Suprapubic skin (tissue), 4 donors: ENCODE results near the gene BRIP1. TPM values are rescaled to one million over a fixed set of nuclear protein-coding genes. Genes with fewer than 3 reads are reported as not detected.

ENCODE experiments used
- DNase-seq, 2 donors: peaks; one replicate each; pipeline ENCODE4 v3.0.0-alpha.2; 2019; ENCODE audit warnings: low spot score in 2 of 2
- H3K27ac ChIP-seq: fragments of 200-600 bp; sonication (generic); one replicate; pipeline ENCODE4 v1.5.1; 2019
- H3K27me3 ChIP-seq: fragments of 200-600 bp; sonication (generic); one replicate; pipeline ENCODE4 v1.5.1; 2019
- H3K36me3 ChIP-seq: fragments of 200-600 bp; sonication (generic); one replicate; pipeline ENCODE4 v1.5.1; 2019
- H3K4me1 ChIP-seq: fragments of 200-600 bp; sonication (generic); one replicate; pipeline ENCODE4 v1.5.1; 2019
- H3K4me3 ChIP-seq: fragments of 200-600 bp; sonication (generic); one replicate; pipeline ENCODE4 v1.5.1; 2019; ENCODE audit warnings: mild to moderate bottlenecking
- H3K9me3 ChIP-seq: fragments of 200-600 bp; sonication (generic); one replicate; pipeline ENCODE4 v1.5.1; 2019
- CTCF ChIP-seq, 2 donors: fragments of 200-600 bp in 1 of 2; fragments of 450-650 bp in 1 of 2; sonication (generic) in 1 of 2; IDR thresholded peaks; one replicate each; pipeline ENCODE4 v1.5.1; 2016 to 2019; ENCODE audit warnings: antibody characterized with exemption in 2 of 2, mild to moderate bottlenecking in 1 of 2, moderate library complexity in 1 of 2
- EP300 ChIP-seq: sonication (generic); formaldehyde crosslinking; IDR thresholded peaks from one replicate; pipeline ENCODE4 v1.6.1; 2017; ENCODE audit warnings: antibody characterized with exemption
- POLR2A ChIP-seq, 2 donors: fragments of 450-650 bp; IDR thresholded peaks; one replicate each; pipeline ENCODE4 v1.6.1; 2017; ENCODE audit warnings: antibody characterized with exemption in 2 of 2, mild to moderate bottlenecking in 2 of 2, moderate library complexity in 2 of 2
- POLR2AphosphoS5 ChIP-seq, 3 donors: sonication (generic); formaldehyde crosslinking; IDR thresholded peaks; one replicate each; pipeline ENCODE4 v1.6.1; 2017; ENCODE audit warnings: antibody characterized with exemption in 3 of 3
- WGBS: methylation state at CpG from one replicate; pipeline ENCODE4 v1.1.5; 2018; 5-methylcytosine and 5-hydroxymethylcytosine counted together
- total RNA-seq, 4 donors: library from RNA; depleted of rRNA; stranded (reverse); fragments of >200 nt; gene quantifications; one replicate each; pipeline ENCODE4 v1.1.0, GENCODE V29; 2016

Gene BRIP1
- total RNA-seq, 4 donors from 2014 or later: 0.60 to 5.1 (median 1.8) TPM

GRCh38 chr17:61735807-61736206 is 127.5 kb downstream of the BRIP1 start:
- Histone ChIP-seq H3K36me3 (no peaks in the 10 kb centered on the region), H3K4me1 (no peaks in the 10 kb centered on the region), H3K9me3 (no peaks in the 10 kb centered on the region), H3K27me3 (no peaks in the 10 kb centered on the region), H3K4me3 (no peak overlapping the region), H3K27ac (no peak overlapping the region)
- TF ChIP-seq POLR2A (IDR thresholded peaks at IDR 0.05): no peak
- no peak for TF ChIP-seq EP300
- no peak for TF ChIP-seq CTCF (IDR thresholded peaks at IDR 0.05)
- no peak for TF ChIP-seq POLR2AphosphoS5 (IDR thresholded peaks at IDR 0.05)
- no peak for DNase-seq
- WGBS: 95% methylated on average over 2 of the region's 2 CpGs

GRCh38 chr17:61734466-61734865 is 128.9 kb downstream of the BRIP1 start:
- H3K4me3 ChIP-seq: no peak overlapping the region
- no peaks in the 10 kb centered on the region for H3K36me3 ChIP-seq
- no peaks in the 10 kb centered on the region for H3K9me3 ChIP-seq
- no peak overlapping the region for H3K27ac ChIP-seq
- no peaks in the 10 kb centered on the region for H3K4me1 ChIP-seq
- TF ChIP-seq EP300: no peak
- TF ChIP-seq POLR2A (IDR thresholded peaks at IDR 0.05): no peak
- TF ChIP-seq CTCF (IDR thresholded peaks at IDR 0.05): no peak
- no peak for TF ChIP-seq POLR2AphosphoS5 (IDR thresholded peaks at IDR 0.05)
- DNase-seq: no peak
- H3K27me3 ChIP-seq: no peaks in the 10 kb centered on the region

GRCh38 chr17:61734012-61734411 is 129.3 kb downstream of the BRIP1 start:
- H3K27ac ChIP-seq: no peak overlapping the region
- H3K9me3 ChIP-seq: no peaks in the 10 kb centered on the region
- 91% methylated on average over 3 of the region's 3 CpGs for WGBS
- H3K27me3 ChIP-seq: no peaks in the 10 kb centered on the region
- TF ChIP-seq POLR2A (IDR thresholded peaks at IDR 0.05) (no peak), POLR2AphosphoS5 (IDR thresholded peaks at IDR 0.05) (no peak), CTCF (IDR thresholded peaks at IDR 0.05) (no peak), EP300 (no peak)
- H3K4me1 ChIP-seq: no peaks in the 10 kb centered on the region
- no peak overlapping the region for H3K4me3 ChIP-seq
- DNase-seq: no peak
- H3K36me3 ChIP-seq: no peaks in the 10 kb centered on the region

- no peak for DNase-seq
- Histone ChIP-seq H3K4me3 (no peak overlapping the region), H3K4me1 (no peaks in the 10 kb centered on the region), H3K27ac (no peak overlapping the region), H3K36me3 (no peaks in the 10 kb centered on the region), H3K27me3 (no peaks in the 10 kb centered on the region), H3K9me3 (no peaks in the 10 kb centered on the region)
- 97% methylated on average over 5 of the region's 5 CpGs for WGBS
- TF ChIP-seq POLR2AphosphoS5 (IDR thresholded peaks at IDR 0.05) (no peak), POLR2A (IDR thresholded peaks at IDR 0.05) (no peak), CTCF (IDR thresholded peaks at IDR 0.05) (no peak), EP300 (no peak)
Observed at GRCh38 chr17:61733021-61733420, 130.3 kb downstream of the BRIP1 start.

- no peaks in the 10 kb centered on the region for H3K9me3 ChIP-seq
- no peak overlapping the region for H3K27ac ChIP-seq
- TF ChIP-seq CTCF (IDR thresholded peaks at IDR 0.05) (no peak), POLR2A (IDR thresholded peaks at IDR 0.05) (no peak), EP300 (no peak), POLR2AphosphoS5 (IDR thresholded peaks at IDR 0.05) (no peak)
- 58% methylated on average over 3 of the region's 3 CpGs for WGBS
- DNase-seq: no peak
- H3K36me3 ChIP-seq: no peaks in the 10 kb centered on the region
- no peak overlapping the region for H3K4me3 ChIP-seq
- no peaks in the 10 kb centered on the region for H3K27me3 ChIP-seq
- H3K4me1 ChIP-seq: no peaks in the 10 kb centered on the region
Observed at GRCh38 chr17:61732169-61732568, 131.2 kb downstream of the BRIP1 start.
